Testis (tissue), 2 donors: ENCODE measurements around the gene RFXANK.

Source experiments
- CTCF ChIP-seq, 3 experiments: fragments of 450-650 bp in 2 of 3; fragments of 200-600 bp in 1 of 3; sonication (generic) in 1 of 3; IDR thresholded peaks; one replicate each; pipeline ENCODE4 v1.5.1; 2016 to 2019; ENCODE audit warnings: antibody characterized with exemption in 3 of 3, mild to moderate bottlenecking in 2 of 3, moderate library complexity in 1 of 3
- POLR2A ChIP-seq: fragments of 450-650 bp; IDR thresholded peaks from one replicate; pipeline ENCODE4 v1.6.1; 2017; ENCODE audit warnings: antibody characterized with exemption, mild to moderate bottlenecking, moderate library complexity

- no peak for TF ChIP-seq CTCF (IDR thresholded peaks at IDR 0.05)
- no peak for TF ChIP-seq POLR2A
Measured at GRCh38 chr19:19212916-19213315, 20.9 kb downstream of the RFXANK start.
